Myometrial cell (primary cell): ENCODE results near the gene SCARB1. TPM values are rescaled to one million over a fixed set of nuclear protein-coding genes. Genes with fewer than 3 reads are reported as not detected.

ENCODE experiments used
- total RNA-seq: library from RNA; depleted of rRNA; stranded (reverse); fragments of >200 nt; gene quantifications from 2 replicates; pipeline ENCODE4 v1.2.3, GENCODE V29; 2015

Gene SCARB1
- total RNA-seq: 52.6 and 66.6 TPM in 2 replicates

GRCh38 chr12:124863416-124864325, at the start of gene SCARB1:
SCARB1 (minus strand) TSS chr12:124863864; CDS start chr12:124863720, 144 bp downstream.

Other genes starting within 250 kb of the SCARB1 start
- gene UBC, start 50.8 kb upstream of the SCARB1 start, total RNA-seq: 1,299 and 1,320 TPM in 2 replicates
- gene DHX37, start 125.3 kb upstream of the SCARB1 start, total RNA-seq: 12.9 and 13.8 TPM in 2 replicates
- gene BRI3BP, start 129.8 kb upstream of the SCARB1 start, total RNA-seq: 3.2 and 5.0 TPM in 2 replicates
- gene AACS, start 201.6 kb upstream of the SCARB1 start, total RNA-seq: 47.5 and 48.4 TPM in 2 replicates